ENCODE measurements around the gene CIRBP. TPM values are rescaled to one million over a fixed set of nuclear protein-coding genes. Genes with fewer than 3 reads are reported as not detected.
A peak's percentile ranks its signal among the peaks of the same experiment; 100 is the strongest.

The CIRBP gene
- total and polyA plus RNA-seq, 2 of the 13 experiments (the other 11 are each of a cell fraction or from before 2014, with no cell fraction given), result 133 to 140 TPM

GRCh38 chr19:1259876-1260748 lies 9.0 kb upstream of the CIRBP start (continued):
- TF ChIP-seq ZBTB14 (CRISPR knock-in tag; IDR thresholded peaks at IDR 0.05) (no peak), FOXK1 (CRISPR knock-in tag; IDR thresholded peaks at IDR 0.05; ENCODE audit: borderline replicate concordance, low read depth) (no peak), NRL (CRISPR knock-in tag; IDR thresholded peaks at IDR 0.05; ENCODE audit: borderline replicate concordance) (no peak; the same call in 1 of the 2 replicates), ERF (CRISPR knock-in tag; IDR thresholded peaks at IDR 0.05) (no peak), ZNF256 (CRISPR knock-in tag; conservative IDR thresholded peaks at IDR 0.05) (no peak), JUN (CRISPR knock-in tag; IDR thresholded peaks at IDR 0.05) (no peak), TAF1 (CRISPR knock-in tag; IDR thresholded peaks at IDR 0.05) (no peak), FOXP1 (IDR thresholded peaks at IDR 0.05) (no peak), FOXP1 (CRISPR knock-in tag; IDR thresholded peaks at IDR 0.05) (0 out of 2 replicates have a peak, but pooled peaks have one; percentile 27), MAFF (IDR thresholded peaks at IDR 0.05; ENCODE audit: low read depth, low read length) (no peak), SUZ12 (IDR thresholded peaks at IDR 0.05; ENCODE audit: low read depth, low read length) (no peak), ZNF567 (CRISPR knock-in tag; IDR thresholded peaks at IDR 0.05; ENCODE audit: borderline replicate concordance) (no peak), HDAC1 (CRISPR knock-in tag; IDR thresholded peaks at IDR 0.05) (peak; percentile 45), ZBTB20 (CRISPR knock-in tag; IDR thresholded peaks at IDR 0.05; ENCODE audit: borderline replicate concordance, low read depth) (no peak), FOSL2 (CRISPR knock-in tag; IDR thresholded peaks at IDR 0.05) (peak; percentile 43; the same call in 1 of the 2 replicates), CREBL2 (CRISPR knock-in tag; IDR thresholded peaks at IDR 0.05; ENCODE audit: borderline replicate concordance) (no peak), CREB3 (CRISPR knock-in tag; IDR thresholded peaks at IDR 0.05) (no peak), ZNF563 (CRISPR knock-in tag; IDR thresholded peaks at IDR 0.05) (no peak), ISX (CRISPR knock-in tag; conservative IDR thresholded peaks at IDR 0.05) (no peak), ZNF720 (CRISPR knock-in tag; IDR thresholded peaks at IDR 0.05) (no peak), TFDP2 (CRISPR knock-in tag; IDR thresholded peaks at IDR 0.05) (no peak), POLR2G (IDR thresholded peaks at IDR 0.05; ENCODE audit: low read depth, low read length) (no peak; the same call in 1 of the 2 replicates), ATAD3A (CRISPR knock-in tag; IDR thresholded peaks at IDR 0.05) (no peak), WIZ (CRISPR knock-in tag; IDR thresholded peaks at IDR 0.05) (no peak), SKIL (CRISPR knock-in tag; IDR thresholded peaks at IDR 0.05; ENCODE audit: borderline replicate concordance) (peak; percentile 88), ATF3 (CRISPR knock-in tag; IDR thresholded peaks at IDR 0.05) (0 out of 2 replicates have a peak, but pooled peaks have one; percentile 19)

Measured in HepG2 (cell line).